Mesothelial cell of epicardium (in vitro differentiated cells): Measurements from ENCODE around the gene ZNF783. TPM values are rescaled to one million over a fixed set of nuclear protein-coding genes. Genes with fewer than 3 reads are reported as not detected.
"Not testable (repeated sequence)": the region's sequence is repeated elsewhere in the genome, so short reads cannot be mapped to it uniquely, and the experiment has no call there.

ENCODE experiments used
- DNase-seq, 2 experiments: peaks; one replicate each; pipeline ENCODE4 v3.0.0; 2021; ENCODE audit warnings: low spot score in 2 of 2; ENCODE audit not compliant: unreplicated experiment in 2 of 2
- H3K27ac Mint-ChIP-seq: 2 replicates; pipeline ENCODE4 v1.8.0; 2021; ENCODE audit warnings: mixed read lengths
- H3K27me3 Mint-ChIP-seq: 2 replicates; pipeline ENCODE4 v1.8.0; 2021; ENCODE audit warnings: low read depth, mixed read lengths
- H3K36me3 Mint-ChIP-seq: 2 replicates; pipeline ENCODE4 v1.8.0; 2021; ENCODE audit warnings: mixed read lengths
- H3K4me1 Mint-ChIP-seq: 2 replicates; pipeline ENCODE4 v1.8.0; 2021; ENCODE audit warnings: mixed read lengths
- H3K4me3 Mint-ChIP-seq: 2 replicates; pipeline ENCODE4 v1.8.0; 2021; ENCODE audit warnings: mild to moderate bottlenecking, moderate library complexity, mixed read lengths
- H3K9me3 Mint-ChIP-seq: 2 replicates; pipeline ENCODE4 v1.8.0; 2021; ENCODE audit warnings: mixed read lengths
- total RNA-seq: library from RNA; stranded (reverse); gene quantifications from 3 replicates; pipeline ENCODE4 v1.2.1, GENCODE V29; 2021
- TF ChIP-seq, protein P1 (sequence below): fragments of 200-600 bp; sonication (generic); IDR thresholded peaks from one replicate; pipeline ENCODE4 v1.5.0; 2021; ENCODE audit warnings: antibody characterized with exemption; ENCODE audit not compliant: unreplicated experiment

The ZNF783 gene
- total RNA-seq, 1 donor from 2014 or later = 35.5 TPM

DNA sequence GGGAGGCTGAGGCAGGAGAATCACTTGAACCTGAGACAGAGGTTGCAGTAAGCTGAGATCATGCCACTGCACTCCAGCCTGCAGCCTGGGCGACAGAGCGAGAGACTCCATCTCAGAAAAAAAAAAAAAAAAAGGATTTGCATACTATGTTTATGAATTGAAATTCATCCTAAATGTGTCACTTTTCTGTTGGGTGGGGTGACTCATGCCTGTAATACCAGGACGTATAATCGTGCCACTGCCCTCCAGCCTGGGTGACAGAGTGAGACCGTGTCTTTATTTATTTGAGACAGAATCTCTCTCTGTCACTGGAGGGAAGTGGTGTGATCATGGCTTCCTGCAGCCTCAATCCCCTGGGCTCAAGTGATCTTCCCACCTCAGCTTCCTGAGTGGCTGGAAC, 16.8 kb upstream of the ZNF783 start:
- no peak overlapping the region for H3K27ac Mint-ChIP-seq
- peaks cover 9% of the 10 kb centered on the region for H3K9me3 Mint-ChIP-seq
- H3K36me3 Mint-ChIP-seq = peaks cover 27% of the 10 kb centered on the region
- no peak for DNase-seq
- no peak overlapping the region for H3K4me3 Mint-ChIP-seq
- no peaks in the 10 kb centered on the region for H3K27me3 Mint-ChIP-seq
- TF ChIP-seq, protein P1, sequence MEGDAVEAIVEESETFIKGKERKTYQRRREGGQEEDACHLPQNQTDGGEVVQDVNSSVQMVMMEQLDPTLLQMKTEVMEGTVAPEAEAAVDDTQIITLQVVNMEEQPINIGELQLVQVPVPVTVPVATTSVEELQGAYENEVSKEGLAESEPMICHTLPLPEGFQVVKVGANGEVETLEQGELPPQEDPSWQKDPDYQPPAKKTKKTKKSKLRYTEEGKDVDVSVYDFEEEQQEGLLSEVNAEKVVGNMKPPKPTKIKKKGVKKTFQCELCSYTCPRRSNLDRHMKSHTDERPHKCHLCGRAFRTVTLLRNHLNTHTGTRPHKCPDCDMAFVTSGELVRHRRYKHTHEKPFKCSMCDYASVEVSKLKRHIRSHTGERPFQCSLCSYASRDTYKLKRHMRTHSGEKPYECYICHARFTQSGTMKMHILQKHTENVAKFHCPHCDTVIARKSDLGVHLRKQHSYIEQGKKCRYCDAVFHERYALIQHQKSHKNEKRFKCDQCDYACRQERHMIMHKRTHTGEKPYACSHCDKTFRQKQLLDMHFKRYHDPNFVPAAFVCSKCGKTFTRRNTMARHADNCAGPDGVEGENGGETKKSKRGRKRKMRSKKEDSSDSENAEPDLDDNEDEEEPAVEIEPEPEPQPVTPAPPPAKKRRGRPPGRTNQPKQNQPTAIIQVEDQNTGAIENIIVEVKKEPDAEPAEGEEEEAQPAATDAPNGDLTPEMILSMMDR = no peak
- peaks cover 8% of the 10 kb centered on the region for H3K4me1 Mint-ChIP-seq

DNA sequence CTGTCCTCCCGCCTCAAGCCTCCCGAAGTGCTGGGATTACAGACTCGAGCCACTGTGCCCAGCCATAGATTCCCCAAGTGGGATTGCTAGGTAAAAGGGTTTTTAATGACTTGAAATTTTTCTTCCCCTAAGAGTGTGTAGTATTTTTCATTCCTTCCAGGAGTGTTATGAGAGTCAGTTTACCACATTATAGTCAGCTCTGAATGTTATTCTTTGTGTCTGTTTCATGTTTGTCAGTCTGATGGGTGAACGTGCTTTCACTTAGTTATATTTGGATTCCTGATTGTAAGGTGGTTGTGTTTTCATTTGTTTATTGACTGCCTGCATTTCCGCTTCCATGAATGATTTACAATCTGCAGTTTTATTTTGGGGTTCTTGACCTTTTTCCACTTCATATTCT, 16.3 kb upstream of the ZNF783 start:
- DNase-seq = no peak
- no peak overlapping the region for H3K4me3 Mint-ChIP-seq
- H3K27me3 Mint-ChIP-seq = no peaks in the 10 kb centered on the region
- TF ChIP-seq, protein P1 = no peak
- no peak overlapping the region for H3K27ac Mint-ChIP-seq
- peaks cover 4% of the 10 kb centered on the region for H3K4me1 Mint-ChIP-seq
- H3K36me3 Mint-ChIP-seq = peaks cover 25% of the 10 kb centered on the region
- H3K9me3 Mint-ChIP-seq = peaks cover 9% of the 10 kb centered on the region

DNA sequence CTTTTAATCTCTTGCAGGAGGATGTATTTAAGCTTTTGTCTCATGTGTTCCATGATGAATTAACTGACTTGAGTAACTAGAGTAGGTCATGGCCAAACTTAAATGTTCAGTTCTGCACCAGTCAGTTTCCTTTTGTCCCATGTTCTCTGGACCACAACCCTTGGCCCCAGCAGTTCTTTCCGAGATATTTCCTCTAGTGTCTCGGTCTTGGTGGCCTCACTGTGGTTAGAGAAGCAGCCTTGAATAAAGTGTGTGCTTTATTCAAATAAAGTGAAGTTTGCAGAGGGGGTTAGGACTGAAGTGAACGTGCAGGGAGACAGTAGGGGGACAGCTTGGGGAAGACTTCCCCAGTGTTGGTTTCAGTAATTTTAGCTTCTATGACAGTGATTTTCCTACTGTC, 13.2 kb upstream of the ZNF783 start:
- no peak overlapping the region for H3K27ac Mint-ChIP-seq
- H3K4me3 Mint-ChIP-seq = no peak overlapping the region
- no peak for DNase-seq
- no peaks in the 10 kb centered on the region for H3K4me1 Mint-ChIP-seq
- no peaks in the 10 kb centered on the region for H3K9me3 Mint-ChIP-seq
- no peaks in the 10 kb centered on the region for H3K27me3 Mint-ChIP-seq
- TF ChIP-seq, protein P1 = no peak
- H3K36me3 Mint-ChIP-seq = peaks cover 23% of the 10 kb centered on the region

DNA sequence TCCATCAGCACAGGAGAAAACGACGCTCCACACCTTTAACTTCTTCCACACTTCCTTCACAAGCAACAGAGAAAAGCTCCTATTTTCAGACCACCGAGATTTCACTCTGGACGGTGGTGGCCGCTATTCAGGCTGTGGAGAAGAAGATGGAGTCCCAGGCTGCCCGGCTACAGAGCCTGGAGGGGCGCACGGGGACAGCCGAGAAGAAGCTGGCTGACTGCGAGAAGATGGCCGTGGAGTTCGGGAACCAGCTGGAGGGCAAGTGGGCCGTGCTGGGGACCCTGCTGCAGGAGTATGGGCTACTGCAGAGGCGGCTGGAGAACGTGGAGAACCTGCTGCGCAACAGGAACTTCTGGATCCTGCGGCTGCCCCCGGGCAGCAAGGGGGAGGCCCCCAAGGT, 11.8 kb upstream of the ZNF783 start:
- H3K4me1 Mint-ChIP-seq, H3K27me3 Mint-ChIP-seq, H3K4me3 Mint-ChIP-seq, H3K9me3 Mint-ChIP-seq, H3K27ac Mint-ChIP-seq, DNase-seq: not testable (repeated sequence)
- peaks cover 20% of the 10 kb centered on the region for H3K36me3 Mint-ChIP-seq

DNA sequence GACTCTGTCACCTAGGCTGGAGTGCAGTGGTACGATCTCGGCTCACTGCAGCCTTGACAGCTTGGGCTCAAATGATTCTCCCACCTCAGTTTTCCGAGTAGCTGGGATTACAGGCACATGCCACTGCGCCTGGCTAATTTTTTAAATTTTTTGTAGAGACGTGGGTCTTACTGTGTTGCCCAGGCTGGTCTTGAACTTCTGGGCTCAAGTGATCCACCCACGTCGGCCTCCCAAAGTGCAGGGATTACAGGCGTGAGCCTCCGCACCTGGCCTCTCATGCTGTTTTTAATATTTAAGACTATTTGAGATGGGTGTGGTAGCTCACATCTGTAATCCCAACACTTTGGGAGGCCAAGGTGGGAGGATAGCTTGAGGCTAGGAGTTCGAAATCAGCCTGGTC, 10.5 kb upstream of the ZNF783 start:
- peaks cover 21% of the 10 kb centered on the region for H3K36me3 Mint-ChIP-seq
- not testable (repeated sequence) for H3K4me1 Mint-ChIP-seq, H3K4me3 Mint-ChIP-seq, DNase-seq, H3K27me3 Mint-ChIP-seq, H3K27ac Mint-ChIP-seq, H3K9me3 Mint-ChIP-seq

DNA sequence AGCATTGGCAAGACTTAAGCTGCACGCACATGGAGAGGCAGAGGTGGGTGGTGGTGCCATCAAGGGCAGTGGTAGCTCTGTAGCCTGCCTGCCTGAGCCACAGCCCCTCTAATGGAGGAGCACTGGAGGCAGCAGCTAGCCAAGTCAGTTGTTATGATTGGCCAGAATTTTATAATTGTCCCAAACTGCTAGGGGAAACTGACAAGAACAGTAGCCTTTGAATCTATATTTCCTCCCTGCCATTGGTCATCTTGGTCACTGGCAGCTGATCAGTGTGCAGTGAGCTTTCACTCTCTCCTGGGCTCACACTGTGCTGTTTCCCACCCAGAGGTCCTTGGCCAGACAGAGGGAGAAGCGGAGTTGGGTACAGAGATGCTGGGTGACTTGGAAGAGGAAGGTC, 9.6 kb upstream of the ZNF783 start:
- H3K36me3 Mint-ChIP-seq = peaks cover 21% of the 10 kb centered on the region
- H3K4me1 Mint-ChIP-seq = no peaks in the 10 kb centered on the region
- H3K4me3 Mint-ChIP-seq = no peak overlapping the region
- TF ChIP-seq, protein P1 = no peak
- H3K27ac Mint-ChIP-seq = no peak overlapping the region
- H3K27me3 Mint-ChIP-seq = no peaks in the 10 kb centered on the region
- DNase-seq = no peak
- no peaks in the 10 kb centered on the region for H3K9me3 Mint-ChIP-seq

DNA sequence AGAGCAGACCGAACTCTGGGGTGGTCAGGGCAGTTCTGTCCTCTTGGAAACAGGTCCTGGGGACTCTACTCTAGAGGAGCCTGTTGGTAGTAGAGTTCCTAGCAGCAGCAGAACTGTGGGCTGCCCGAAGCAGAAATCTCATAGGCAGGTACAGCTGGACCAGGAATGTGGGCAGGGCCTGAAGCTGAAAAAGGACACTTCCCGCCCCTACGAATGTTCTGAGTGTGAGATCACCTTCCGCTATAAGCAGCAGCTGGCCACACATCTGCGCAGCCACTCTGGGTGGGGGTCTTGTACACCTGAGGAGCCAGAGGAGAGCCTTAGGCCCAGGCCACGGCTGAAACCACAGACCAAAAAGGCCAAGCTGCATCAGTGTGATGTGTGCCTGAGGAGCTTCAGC, 8.3 kb upstream of the ZNF783 start:
- H3K27ac Mint-ChIP-seq = no peak overlapping the region
- no peaks in the 10 kb centered on the region for H3K9me3 Mint-ChIP-seq
- TF ChIP-seq, protein P1 = no peak

More for the DNA sequence above, 8.3 kb upstream of the ZNF783 start:
- Mint-ChIP-seq H3K4me1 (no peaks in the 10 kb centered on the region), H3K36me3 (peaks cover 21% of the 10 kb centered on the region), H3K4me3 (no peak overlapping the region), H3K27me3 (no peaks in the 10 kb centered on the region)
- DNase-seq = no peak
